HepG2 (cell line): Measurements from ENCODE around the gene GGT7. TPM values are rescaled to one million over a fixed set of nuclear protein-coding genes. Genes with fewer than 3 reads are reported as not detected.

ENCODE experiments used
- ATAC-seq: fragments of 200-7000 bp; cut with Tn5 transposase; 3 replicates; pipeline ENCODE4 v1.9.1; 2020; ENCODE audit warnings: mild to moderate bottlenecking, moderate library complexity
- BruUV-seq: library from RNA; stranded (reverse); fragments of 400-500 nt; replicated peaks from 2 replicates; lab custom pipeline; 2021; lab: Mats Ljungman, UMichigan
- CTCF ChIA-PET: fragments of 300-600 bp; formaldehyde crosslinking; extraction: SDS; loops from one replicate; lab custom pipeline; 2021; ENCODE audit warnings: low total read pairs, inconsistent platforms, low intra/inter-chr PET ratio; lab: Yijun Ruan, JAX
- POLR2A ChIA-PET: fragments of 350-600 bp; sonication (Branson Sonifier 250); formaldehyde crosslinking; loops from one replicate; lab custom pipeline; 2020; ENCODE audit warnings: antibody characterized with exemption, inconsistent platforms; lab: Yijun Ruan, JAX
- DNase-seq: peaks from one replicate; pipeline ENCODE4 v3.0.0-alpha.2; 2015; ENCODE audit warnings: low spot score
- FAIRE-seq: peaks from 3 replicates; lab custom pipeline; 2011; peaks lifted over from hg19 to GRCh38; lab: Jason Lieb, UNC
- H2AFZ ChIP-seq: one replicate; pipeline ENCODE4 v1.6.1; 2011; ENCODE audit warnings: low read length, inconsistent platforms
- H3K27ac ChIP-seq: fragments of 300-600 bp; 3 replicates; pipeline ENCODE4 v1.8.0; 2011; ENCODE audit warnings: mixed run types, mild to moderate bottlenecking, mixed read lengths, low read length, inconsistent platforms; ENCODE audit not compliant: insufficient read depth; ENCODE audit errors: extremely low read length
- H3K27me3 ChIP-seq, 2 experiments: fragments of 200-600 bp in 1 of 2; 2 replicates in 1 of 2; 3 replicates in 1 of 2; pipeline versions ENCODE4 v1.6.0 to v1.8.0; 2011; ENCODE audit warnings: low read length in 2 of 2, mild to moderate bottlenecking in 2 of 2, moderate library complexity in 2 of 2, inconsistent platforms in 1 of 2; ENCODE audit not compliant: insufficient read depth in 2 of 2, control insufficient read depth in 1 of 2
- H3K36me3 ChIP-seq, 2 experiments: fragments of 200-600 bp in 1 of 2; replicated peaks in 1 of 2; 2 replicates in 1 of 2; 3 replicates in 1 of 2; pipeline versions ENCODE4 v1.5.1 to v1.8.0; 2011; ENCODE audit warnings: low read length in 2 of 2, inconsistent platforms in 1 of 2; ENCODE audit not compliant: insufficient read depth in 2 of 2, control insufficient read depth in 1 of 2
- H3K4me1 ChIP-seq: 2 replicates; pipeline ENCODE4 v1.5.1; 2012; ENCODE audit warnings: low read length, inconsistent platforms; ENCODE audit not compliant: insufficient read depth
- H3K4me2 ChIP-seq: 2 replicates; pipeline ENCODE4 v1.6.0; 2011; ENCODE audit warnings: low read depth, low read length, inconsistent platforms
- H3K4me3 ChIP-seq, 3 experiments: fragments of 200-600 bp in 1 of 3; sonication (generic), shearing (Covaris generic) in 1 of 3; replicated peaks in 1 of 3; 2 replicates each; pipeline ENCODE4 v1.5.1; 2011 to 2016; ENCODE audit warnings: low read length in 3 of 3, inconsistent platforms in 2 of 3, low read depth in 2 of 3, mild to moderate bottlenecking in 2 of 3, control low read depth in 1 of 3, mixed read lengths in 1 of 3; ENCODE audit not compliant: insufficient read depth in 1 of 3
- H3K79me2 ChIP-seq: one replicate; pipeline ENCODE4 v1.6.1; 2011; ENCODE audit warnings: low read length, inconsistent platforms; ENCODE audit not compliant: insufficient read depth
- H3K9ac ChIP-seq: 2 replicates; pipeline ENCODE4 v1.6.0; 2011; ENCODE audit warnings: mild to moderate bottlenecking, low read depth, low read length, inconsistent platforms; ENCODE audit not compliant: insufficient read depth
- H3K9me3 ChIP-seq: 2 replicates; pipeline ENCODE4 v1.5.1; 2012; ENCODE audit warnings: mild to moderate bottlenecking, low read length
- H4K20me1 ChIP-seq: 2 replicates; pipeline ENCODE4 v1.6.0; 2011; ENCODE audit warnings: inconsistent platforms, mild to moderate bottlenecking, low read length, moderate library complexity; ENCODE audit not compliant: insufficient read depth
- ARID3A ChIP-seq: IDR thresholded peaks from 2 replicates; pipeline ENCODE4 v1.6.1; 2012; ENCODE audit warnings: low read depth, low read length, improper control_type of control experiment
- ARNT ChIP-seq: fragments of 450-650 bp; IDR thresholded peaks from 2 replicates; pipeline ENCODE4 v1.6.1; 2017
- CSRNP1 ChIP-seq: sonication (generic); formaldehyde crosslinking; IDR thresholded peaks from 2 replicates; pipeline ENCODE4 v1.8.1; 2023; ENCODE audit warnings: mild to moderate bottlenecking, missing genetic modification reagents
- HNF1A ChIP-seq, 2 experiments: sonication (generic) in 1 of 2; formaldehyde crosslinking in 1 of 2; IDR thresholded peaks; 2 replicates each; pipeline versions ENCODE4 v1.4.0 to v1.6.1; 2016 to 2020; ENCODE audit warnings: borderline replicate concordance in 1 of 2, low read depth in 1 of 2, mild to moderate bottlenecking in 1 of 2, missing genetic modification reagents in 1 of 2
- MAFK ChIP-seq, 2 experiments: IDR thresholded peaks in 1 of 2; conservative IDR thresholded peaks in 1 of 2; 2 replicates each; pipeline ENCODE4 v1.6.1; 2011; ENCODE audit warnings: improper control_type of control experiment in 2 of 2, low read length in 2 of 2
- NFIC ChIP-seq: IDR thresholded peaks from 2 replicates; pipeline ENCODE4 v1.6.1; 2012; ENCODE audit warnings: mild to moderate bottlenecking, low read length, inconsistent platforms
- SIN3B ChIP-seq: fragments of 150-350 bp; IDR thresholded peaks from 2 replicates; pipeline ENCODE4 v1.6.1; 2014; ENCODE audit warnings: low read length
- SOX6 ChIP-seq, 2 experiments: fragments of 450-650 bp in 1 of 2; sonication (generic) in 1 of 2; formaldehyde crosslinking in 1 of 2; IDR thresholded peaks; 2 replicates each; pipeline versions ENCODE4 v1.4.0 to v1.6.1; 2017 to 2020; ENCODE audit warnings: antibody characterized with exemption in 1 of 2, mild to moderate bottlenecking in 1 of 2, missing genetic modification reagents in 1 of 2
- ZFYVE20 ChIP-seq: sonication (generic); formaldehyde crosslinking; IDR thresholded peaks from 2 replicates; pipeline ENCODE4 v1.8.0; 2023; ENCODE audit warnings: low read depth, mild to moderate bottlenecking, moderate library complexity, missing genetic modification reagents, borderline replicate concordance
- ZNF441 ChIP-seq: sonication (generic); formaldehyde crosslinking; IDR thresholded peaks from 2 replicates; pipeline ENCODE4 v1.7.0; 2021; ENCODE audit warnings: missing genetic modification reagents, borderline replicate concordance
- WGBS: methylation state at CpG from one replicate; pipeline ENCODE4 v1.1.6; 2017; ENCODE audit warnings: low lambda C conversion rate; 5-methylcytosine and 5-hydroxymethylcytosine counted together
- in situ Hi-C: cut with HindIII; loops from 2 replicates; pipeline ENCODE4 v1.10.0; 2017; ENCODE audit warnings: low pct_unique_long_range_greater_than_20kb; ENCODE audit not compliant: extremely low pct_ligation_motif_present
- intact Hi-C: fragments of 100-400 bp; cut with micrococcal nuclease; formaldehyde crosslinking; loops from one replicate; pipeline ENCODE4 v1.10.0; 2022; ENCODE audit not compliant: unreplicated experiment
- polyA plus RNA-seq, 8 experiments: library from polyadenylated mRNA; depleted of rRNA in 3 of 8; stranded (reverse) in 7 of 8; unstranded in 1 of 8; fragments of >200 nt; fragmentation: Illumina TruSeq in 4 of 8; extraction: Trizol in 4 of 8; gene quantifications; 2 replicates each; pipeline versions ENCODE4 v1.2.1 to v1.2.3, GENCODE V29; 2011 to 2016; ENCODE audit warnings: low read depth in 4 of 8, missing spikeins in 1 of 8, mixed read lengths in 1 of 8; ENCODE audit not compliant: insufficient read depth in 1 of 8
- total RNA-seq, 5 experiments: library from RNA; depleted of rRNA; stranded (reverse); fragments of >200 nt; fragmentation: Illumina TruSeq; extraction: Trizol; gene quantifications; 2 replicates each; pipeline ENCODE4 v1.2.3, GENCODE V29; 2016; ENCODE audit warnings: low read depth in 1 of 5
- TF ChIP-seq, protein P1 (sequence below): IDR thresholded peaks from 2 replicates; pipeline ENCODE4 v1.6.1; 2012; ENCODE audit warnings: low read length, improper control_type of control experiment

GGT7 gene
- total and polyA plus RNA-seq, 2 of the 13 experiments (the other 11 are each of a cell fraction or from before 2014, with no cell fraction given): 6.6 to 23.0 TPM

DNA sequence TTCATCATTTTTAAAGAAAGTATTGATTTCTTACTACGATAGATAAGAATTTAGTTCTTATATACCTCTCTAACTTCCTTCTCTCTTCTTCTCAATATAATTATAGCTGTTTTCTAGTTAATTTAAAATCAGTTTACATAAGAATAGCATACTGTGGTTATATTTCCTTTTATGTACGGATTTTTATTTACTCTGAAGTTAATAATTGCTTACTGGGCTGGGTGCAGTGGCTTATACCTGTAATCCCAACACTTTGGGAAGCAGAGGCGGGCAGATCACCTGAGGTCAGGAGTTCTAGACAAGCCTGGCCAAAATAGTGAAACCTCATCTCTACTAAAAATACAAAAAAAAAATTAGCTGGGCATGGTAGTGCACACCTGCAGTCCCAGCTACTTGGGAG lies 13.5 kb upstream of the GGT7 start:
- ChIA-PET CTCF (no interaction called here), POLR2A (interaction anchor here (3.6 kb wide), 1 partner anchor 10 kb away, joined by 19 read pairs; the partner anchor contains the start of gene ACSS2)
- peaks cover 7% of the 10 kb centered on the region; the same call in 1 of the 2 replicates for H4K20me1 ChIP-seq
- DNase-seq (no peak), FAIRE-seq (no peak), ATAC-seq (peak; percentile 43; the same call in 1 of the 3 replicates)
- no TSS peak for BruUV-seq
- intact Hi-C loops (no loop called here), in situ Hi-C loops (no loop called here)
- H3K4me2 ChIP-seq: no peak overlapping the region
- H3K79me2 ChIP-seq: no peaks in the 10 kb centered on the region
- no peak overlapping the region for H2AFZ ChIP-seq
- H3K4me1 ChIP-seq: peaks cover 16% of the 10 kb centered on the region
- no peak overlapping the region for H3K27ac ChIP-seq
- H3K9me3 ChIP-seq: no peaks in the 10 kb centered on the region
- no peak overlapping the region for H3K9ac ChIP-seq
- H3K4me3 ChIP-seq: no peak overlapping the region
- 61% methylated on average over 3 of the region's 3 CpGs for WGBS
- peaks cover 3 to 35% of the 10 kb centered on the region in 2 experiments; a peak in 4 of 5 replicates for H3K36me3 ChIP-seq
- H3K27me3 ChIP-seq: no peaks in the 10 kb centered on the region
- no peak for TF ChIP-seq CSRNP1 (CRISPR knock-in tag)
- TF ChIP-seq MAFK (conservative IDR thresholded peaks at IDR 0.05 in 1 of 2, IDR thresholded peaks at IDR 0.05 in 1 of 2; ENCODE audit: low read length in 2 of 2): peak in 1 of 2 experiments; percentile 12; a peak in 1 of 4 replicates
- no peak for TF ChIP-seq ZNF441 (CRISPR knock-in tag)
- peak; percentile 78 for TF ChIP-seq HNF1A (IDR thresholded peaks at IDR 0.05; ENCODE audit: low read depth)
- peak; percentile 85; the same call in 1 of the 2 replicates for TF ChIP-seq HNF1A (CRISPR knock-in tag; IDR thresholded peaks at IDR 0.05; ENCODE audit: borderline replicate concordance)
- TF ChIP-seq SOX6 (IDR thresholded peaks at IDR 0.05): no peak
- 0 out of 2 replicates have a peak, but pooled peaks have one; percentile 16 for TF ChIP-seq SOX6 (CRISPR knock-in tag; IDR thresholded peaks at IDR 0.05)
- no peak for TF ChIP-seq SIN3B
- peak; percentile 31; the same call in 1 of the 2 replicates for TF ChIP-seq ARID3A
- no peak for TF ChIP-seq ZFYVE20 (CRISPR knock-in tag)
- TF ChIP-seq ARNT: no peak
- TF ChIP-seq, protein P1, sequence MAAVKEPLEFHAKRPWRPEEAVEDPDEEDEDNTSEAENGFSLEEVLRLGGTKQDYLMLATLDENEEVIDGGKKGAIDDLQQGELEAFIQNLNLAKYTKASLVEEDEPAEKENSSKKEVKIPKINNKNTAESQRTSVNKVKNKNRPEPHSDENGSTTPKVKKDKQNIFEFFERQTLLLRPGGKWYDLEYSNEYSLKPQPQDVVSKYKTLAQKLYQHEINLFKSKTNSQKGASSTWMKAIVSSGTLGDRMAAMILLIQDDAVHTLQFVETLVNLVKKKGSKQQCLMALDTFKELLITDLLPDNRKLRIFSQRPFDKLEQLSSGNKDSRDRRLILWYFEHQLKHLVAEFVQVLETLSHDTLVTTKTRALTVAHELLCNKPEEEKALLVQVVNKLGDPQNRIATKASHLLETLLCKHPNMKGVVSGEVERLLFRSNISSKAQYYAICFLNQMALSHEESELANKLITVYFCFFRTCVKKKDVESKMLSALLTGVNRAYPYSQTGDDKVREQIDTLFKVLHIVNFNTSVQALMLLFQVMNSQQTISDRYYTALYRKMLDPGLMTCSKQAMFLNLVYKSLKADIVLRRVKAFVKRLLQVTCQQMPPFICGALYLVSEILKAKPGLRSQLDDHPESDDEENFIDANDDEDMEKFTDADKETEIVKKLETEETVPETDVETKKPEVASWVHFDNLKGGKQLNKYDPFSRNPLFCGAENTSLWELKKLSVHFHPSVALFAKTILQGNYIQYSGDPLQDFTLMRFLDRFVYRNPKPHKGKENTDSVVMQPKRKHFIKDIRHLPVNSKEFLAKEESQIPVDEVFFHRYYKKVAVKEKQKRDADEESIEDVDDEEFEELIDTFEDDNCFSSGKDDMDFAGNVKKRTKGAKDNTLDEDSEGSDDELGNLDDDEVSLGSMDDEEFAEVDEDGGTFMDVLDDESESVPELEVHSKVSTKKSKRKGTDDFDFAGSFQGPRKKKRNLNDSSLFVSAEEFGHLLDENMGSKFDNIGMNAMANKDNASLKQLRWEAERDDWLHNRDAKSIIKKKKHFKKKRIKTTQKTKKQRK: no peak
- 0 out of 2 replicates have a peak, but pooled peaks have one; percentile 26 for TF ChIP-seq NFIC
